Measurements from ENCODE around the gene RHBDD1. TPM values are rescaled to one million over a fixed set of nuclear protein-coding genes. Genes with fewer than 3 reads are reported as not detected.

Gene RHBDD1
- total and polyA plus RNA-seq, 2 experiments from 2014 or later = 24.3 to 33.7 TPM

GRCh38 chr2:226892729-226893128, 56.9 kb downstream of the RHBDD1 start:
- Histone ChIP-seq H3K36me3 (ENCODE audit: low read depth) (no peaks in the 10 kb centered on the region), H3K4me3 (peak overlapping the region; percentile 33), H3K27ac (peak overlapping the region; percentile 77), H3K4me1 (ENCODE audit: insufficient read depth) (peaks cover 55% of the 10 kb centered on the region), H3F3A (ENCODE audit: insufficient read depth) (peaks cover 46% of the 10 kb centered on the region), H4K20me1 (ENCODE audit: insufficient read depth) (no peaks in the 10 kb centered on the region), H3K27me3 (replicated peaks; ENCODE audit: insufficient read depth) (no peaks in the 10 kb centered on the region), H3K9me3 (ENCODE audit: low read depth) (no peaks in the 10 kb centered on the region), H3K9ac (peak overlapping the region; percentile 7; the same call in 1 of the 2 replicates), H3K79me2 (ENCODE audit: insufficient read depth) (peaks cover 15% of the 10 kb centered on the region; the same call in 1 of the 2 replicates), H3K9me2 (ENCODE audit: insufficient read depth) (no peaks in the 10 kb centered on the region), H2AFZ (no peak overlapping the region), H3K4me2 (ENCODE audit: unreplicated experiment) (peak overlapping the region; percentile 72)
- peak; percentile 55 for DNase-seq
- no peak for TF ChIP-seq EZH2 (IDR thresholded peaks at IDR 0.05; ENCODE audit: insufficient read depth, poor library complexity, severe bottlenecking)
- WGBS, 2 experiments (ENCODE audit: low coverage in 1 of 2, low lambda C conversion rate in 2 of 2, missing lambda C conversion rate in 2 of 2) = 4 to 11% methylated on average over 3 of the region's 3 CpGs
- in situ Hi-C loops (cut with MboI) = no loop called here

- no peak overlapping the region for H2AFZ ChIP-seq
- H3F3A ChIP-seq (ENCODE audit: insufficient read depth) = peaks cover 41% of the 10 kb centered on the region
- no peaks in the 10 kb centered on the region for H3K36me3 ChIP-seq (ENCODE audit: low read depth)
- H3K9me2 ChIP-seq (ENCODE audit: insufficient read depth) = no peaks in the 10 kb centered on the region
- H4K20me1 ChIP-seq (ENCODE audit: insufficient read depth) = no peaks in the 10 kb centered on the region
- no peak for TF ChIP-seq EZH2 (IDR thresholded peaks at IDR 0.05; ENCODE audit: insufficient read depth, poor library complexity, severe bottlenecking)
- no peak for TF ChIP-seq EZH2phosphoT487 (IDR thresholded peaks at IDR 0.05; ENCODE audit: insufficient read depth, low read depth)
- peak; percentile 64 for DNase-seq
- peak overlapping the region; percentile 72 for H3K4me2 ChIP-seq (ENCODE audit: unreplicated experiment)
- in situ Hi-C loops (cut with MboI) = no loop called here
- no peaks in the 10 kb centered on the region for H3K27me3 ChIP-seq (replicated peaks; ENCODE audit: insufficient read depth)
- H3K4me1 ChIP-seq (ENCODE audit: insufficient read depth) = peaks cover 50% of the 10 kb centered on the region
- peak overlapping the region; percentile 33 for H3K4me3 ChIP-seq
- H3K9me3 ChIP-seq (ENCODE audit: low read depth) = no peaks in the 10 kb centered on the region
- 31 to 33% methylated on average over 4 of the region's 4 CpGs for WGBS, 2 experiments (ENCODE audit: low coverage in 1 of 2, low lambda C conversion rate in 2 of 2, missing lambda C conversion rate in 2 of 2)
- peaks cover 15% of the 10 kb centered on the region; the same call in 1 of the 2 replicates for H3K79me2 ChIP-seq (ENCODE audit: insufficient read depth)
- H3K9ac ChIP-seq = no peak overlapping the region
- peak overlapping the region; percentile 77 for H3K27ac ChIP-seq
These were observed 57.4 kb downstream of the RHBDD1 start for GRCh38 chr2:226893216-226893615.

- Histone ChIP-seq H3K27ac (no peak overlapping the region), H3K4me2 (ENCODE audit: unreplicated experiment) (no peak overlapping the region), H3F3A (ENCODE audit: insufficient read depth) (peaks cover 30% of the 10 kb centered on the region), H3K27me3 (replicated peaks; ENCODE audit: insufficient read depth) (no peaks in the 10 kb centered on the region), H3K9me2 (ENCODE audit: insufficient read depth) (0 out of 2 replicates have a peak, but pooled peaks cover 2% of the 10 kb centered on the region), H3K9me3 (ENCODE audit: low read depth) (no peaks in the 10 kb centered on the region), H3K79me2 (ENCODE audit: insufficient read depth) (0 out of 2 replicates have a peak, but pooled peaks cover 6% of the 10 kb centered on the region), H3K36me3 (ENCODE audit: low read depth) (no peaks in the 10 kb centered on the region), H2AFZ (no peak overlapping the region), H3K4me3 (no peak overlapping the region), H3K4me1 (ENCODE audit: insufficient read depth) (peaks cover 37% of the 10 kb centered on the region), H3K9ac (no peak overlapping the region), H4K20me1 (ENCODE audit: insufficient read depth) (no peaks in the 10 kb centered on the region)
- in situ Hi-C loops (cut with MboI) = no loop called here
- TF ChIP-seq EZH2 (IDR thresholded peaks at IDR 0.05; ENCODE audit: insufficient read depth, poor library complexity, severe bottlenecking) (no peak), EZH2phosphoT487 (IDR thresholded peaks at IDR 0.05; ENCODE audit: insufficient read depth, low read depth) (no peak)
- WGBS, 2 experiments (ENCODE audit: low coverage in 1 of 2, low lambda C conversion rate in 2 of 2, missing lambda C conversion rate in 2 of 2) = 72 to 74% methylated on average over 3 of the region's 3 CpGs
- DNase-seq = no peak
These were observed 58.9 kb downstream of the RHBDD1 start for GRCh38 chr2:226894752-226895151.

- no peaks in the 10 kb centered on the region for H4K20me1 ChIP-seq (ENCODE audit: insufficient read depth)
- H3K9me2 ChIP-seq (ENCODE audit: insufficient read depth) = 0 out of 2 replicates have a peak, but pooled peaks cover 6% of the 10 kb centered on the region
- no peaks in the 10 kb centered on the region for H3K36me3 ChIP-seq (ENCODE audit: low read depth)
- no peak overlapping the region for H2AFZ ChIP-seq
- H3K27me3 ChIP-seq (replicated peaks; ENCODE audit: insufficient read depth) = no peaks in the 10 kb centered on the region
- peaks cover 30% of the 10 kb centered on the region for H3F3A ChIP-seq (ENCODE audit: insufficient read depth)
- no peak overlapping the region for H3K4me3 ChIP-seq
- TF ChIP-seq EZH2phosphoT487 (IDR thresholded peaks at IDR 0.05; ENCODE audit: insufficient read depth, low read depth) (no peak), EZH2 (IDR thresholded peaks at IDR 0.05; ENCODE audit: insufficient read depth, poor library complexity, severe bottlenecking) (no peak)
- in situ Hi-C loops (cut with MboI) = no loop called here
- no peaks in the 10 kb centered on the region for H3K79me2 ChIP-seq (ENCODE audit: insufficient read depth)
- 74 to 85% methylated on average over 2 of the region's 2 CpGs for WGBS, 2 experiments (ENCODE audit: low coverage in 1 of 2, low lambda C conversion rate in 2 of 2, missing lambda C conversion rate in 2 of 2)
- H3K9ac ChIP-seq = no peak overlapping the region
- H3K4me2 ChIP-seq (ENCODE audit: unreplicated experiment) = no peak overlapping the region
- DNase-seq = no peak
- H3K27ac ChIP-seq = no peak overlapping the region
- H3K4me1 ChIP-seq (ENCODE audit: insufficient read depth) = peaks cover 33% of the 10 kb centered on the region
- no peaks in the 10 kb centered on the region for H3K9me3 ChIP-seq (ENCODE audit: low read depth)
These were observed 59.7 kb downstream of the RHBDD1 start for GRCh38 chr2:226895579-226895978.

- Histone ChIP-seq H3K79me2 (ENCODE audit: insufficient read depth) (no peaks in the 10 kb centered on the region), H3K4me3 (no peak overlapping the region), H4K20me1 (ENCODE audit: insufficient read depth) (no peaks in the 10 kb centered on the region), H3K4me1 (ENCODE audit: insufficient read depth) (peaks cover 22% of the 10 kb centered on the region), H3K27ac (no peak overlapping the region), H3F3A (ENCODE audit: insufficient read depth) (peaks cover 7% of the 10 kb centered on the region), H3K9me2 (ENCODE audit: insufficient read depth) (peaks cover 6% of the 10 kb centered on the region; the same call in 1 of the 2 replicates), H3K9ac (no peak overlapping the region), H3K27me3 (replicated peaks; ENCODE audit: insufficient read depth) (no peaks in the 10 kb centered on the region), H3K36me3 (ENCODE audit: low read depth) (no peaks in the 10 kb centered on the region), H2AFZ (no peak overlapping the region), H3K4me2 (ENCODE audit: unreplicated experiment) (no peak overlapping the region), H3K9me3 (ENCODE audit: low read depth) (no peaks in the 10 kb centered on the region)
- DNase-seq = no peak
- 58 to 60% methylated on average over 4 of the region's 4 CpGs for WGBS, 2 experiments (ENCODE audit: low coverage in 1 of 2, low lambda C conversion rate in 2 of 2, missing lambda C conversion rate in 2 of 2)
- no peak for TF ChIP-seq EZH2phosphoT487 (IDR thresholded peaks at IDR 0.05; ENCODE audit: insufficient read depth, low read depth)
- TF ChIP-seq EZH2 (IDR thresholded peaks at IDR 0.05; ENCODE audit: insufficient read depth, poor library complexity, severe bottlenecking) = no peak
- in situ Hi-C loops (cut with MboI) = no loop called here
These were observed 62.3 kb downstream of the RHBDD1 start for GRCh38 chr2:226898121-226898520.

All from GM23248 (cell line).